ENCODE measurements around the gene CCL7. TPM values are rescaled to one million over a fixed set of nuclear protein-coding genes. Genes with fewer than 3 reads are reported as not detected.

Gene CCL7
- total RNA-seq, 6 experiments from 2014 or later, result not detected

DNA sequence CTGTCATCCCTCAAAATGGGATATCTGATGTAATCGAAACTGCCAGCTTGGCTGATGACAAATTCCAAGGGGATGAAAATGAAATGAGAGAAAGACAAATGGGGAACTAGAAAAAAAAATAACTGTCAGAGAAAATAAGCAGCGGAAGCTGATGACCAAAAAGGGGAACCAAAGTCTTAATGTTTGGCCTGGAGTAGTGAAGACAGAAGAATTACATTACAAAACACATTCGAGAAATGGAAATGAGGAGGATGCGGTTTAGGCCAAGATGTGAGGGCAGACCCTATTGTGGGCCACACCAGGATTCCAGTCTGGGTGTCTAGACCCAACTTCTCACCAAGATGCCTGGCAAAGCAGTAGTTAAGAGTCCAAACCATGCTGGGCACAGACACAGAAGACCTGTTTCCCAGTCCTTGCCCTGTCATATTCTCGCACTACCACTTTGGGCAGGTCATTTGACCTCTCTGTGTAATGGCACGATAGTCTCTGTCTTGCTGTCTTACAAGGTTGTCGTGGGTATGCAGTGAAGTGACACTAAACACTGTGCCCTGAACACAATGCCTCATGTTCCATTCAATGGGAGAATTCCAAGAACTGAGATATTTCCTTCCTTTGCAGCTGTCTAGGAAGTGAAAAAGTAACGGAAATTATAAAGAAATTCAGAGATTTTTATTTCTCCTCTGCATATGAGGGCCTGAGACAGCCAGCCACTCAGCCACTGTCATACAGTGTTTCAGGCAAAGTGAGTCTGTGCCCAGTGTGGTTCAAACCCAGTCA is 27.2 kb upstream of the CCL7 start:
- Mint-ChIP-seq H3K36me3 (ENCODE audit: low read depth) (no peaks in the 10 kb centered on the region), H3K9me3 (no peaks in the 10 kb centered on the region), H3K27ac (no peak overlapping the region), H3K4me3 (no peak overlapping the region), H3K27me3 (ENCODE audit: insufficient read depth) (no peaks in the 10 kb centered on the region), H3K4me1 (ENCODE audit: low read depth) (peaks cover 20% of the 10 kb centered on the region)
- TF ChIP-seq, protein P1, sequence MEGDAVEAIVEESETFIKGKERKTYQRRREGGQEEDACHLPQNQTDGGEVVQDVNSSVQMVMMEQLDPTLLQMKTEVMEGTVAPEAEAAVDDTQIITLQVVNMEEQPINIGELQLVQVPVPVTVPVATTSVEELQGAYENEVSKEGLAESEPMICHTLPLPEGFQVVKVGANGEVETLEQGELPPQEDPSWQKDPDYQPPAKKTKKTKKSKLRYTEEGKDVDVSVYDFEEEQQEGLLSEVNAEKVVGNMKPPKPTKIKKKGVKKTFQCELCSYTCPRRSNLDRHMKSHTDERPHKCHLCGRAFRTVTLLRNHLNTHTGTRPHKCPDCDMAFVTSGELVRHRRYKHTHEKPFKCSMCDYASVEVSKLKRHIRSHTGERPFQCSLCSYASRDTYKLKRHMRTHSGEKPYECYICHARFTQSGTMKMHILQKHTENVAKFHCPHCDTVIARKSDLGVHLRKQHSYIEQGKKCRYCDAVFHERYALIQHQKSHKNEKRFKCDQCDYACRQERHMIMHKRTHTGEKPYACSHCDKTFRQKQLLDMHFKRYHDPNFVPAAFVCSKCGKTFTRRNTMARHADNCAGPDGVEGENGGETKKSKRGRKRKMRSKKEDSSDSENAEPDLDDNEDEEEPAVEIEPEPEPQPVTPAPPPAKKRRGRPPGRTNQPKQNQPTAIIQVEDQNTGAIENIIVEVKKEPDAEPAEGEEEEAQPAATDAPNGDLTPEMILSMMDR (IDR thresholded peaks at IDR 0.05), result no peak
- DNase-seq, result no peak

DNA sequence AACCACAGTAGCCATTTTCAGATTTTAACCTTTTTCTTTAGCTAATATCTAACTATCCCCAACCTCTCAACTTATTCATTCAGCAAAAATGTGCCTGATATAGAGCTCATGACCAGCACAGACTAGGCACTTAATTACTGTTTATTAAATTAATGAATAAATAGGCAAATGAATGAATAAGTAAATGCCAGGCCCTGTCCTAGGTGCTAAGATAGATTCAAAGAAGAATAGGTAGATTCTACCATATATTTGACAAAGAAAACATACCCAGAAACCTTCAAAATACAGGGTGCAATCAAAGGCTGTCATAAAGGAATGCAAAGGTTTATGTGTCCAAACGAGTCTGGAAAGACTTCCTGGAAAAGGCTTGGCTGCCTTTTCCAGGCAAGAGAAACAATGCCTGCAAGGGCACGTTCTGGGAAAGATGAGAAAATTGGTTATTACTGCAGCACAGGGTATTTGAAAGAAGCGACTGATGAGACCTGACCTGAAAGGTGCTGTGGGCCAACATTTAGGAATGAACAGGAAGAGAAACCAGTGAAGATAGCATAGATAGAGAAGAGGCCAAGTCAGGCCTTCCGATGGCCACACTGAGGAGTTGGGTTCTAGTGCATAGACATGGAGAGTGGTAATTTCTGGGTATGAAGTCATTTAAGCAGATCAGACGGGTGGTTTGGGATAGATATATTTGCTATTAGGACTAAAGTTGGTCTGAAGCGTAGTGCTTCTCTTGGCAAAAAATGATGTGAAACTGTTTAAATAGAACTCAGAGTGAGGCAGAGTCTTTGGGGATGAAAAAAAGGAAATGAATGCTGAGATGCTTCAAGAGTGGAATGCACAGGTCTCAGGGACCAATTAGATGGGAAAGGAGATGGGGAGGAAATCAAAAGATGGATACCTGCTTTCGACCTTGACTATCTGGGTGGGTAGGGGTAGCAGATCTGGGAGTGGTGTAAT is 26.4 kb upstream of the CCL7 start:
- no peaks in the 10 kb centered on the region for H3K9me3 Mint-ChIP-seq
- no peaks in the 10 kb centered on the region for H3K27me3 Mint-ChIP-seq (ENCODE audit: insufficient read depth)
- no peak for DNase-seq
- no peak overlapping the region for H3K4me3 Mint-ChIP-seq
- H3K27ac Mint-ChIP-seq, result no peak overlapping the region
- peaks cover 25% of the 10 kb centered on the region for H3K4me1 Mint-ChIP-seq (ENCODE audit: low read depth)
- TF ChIP-seq, protein P1 (IDR thresholded peaks at IDR 0.05), result no peak
- H3K36me3 Mint-ChIP-seq (ENCODE audit: low read depth), result no peaks in the 10 kb centered on the region

DNA sequence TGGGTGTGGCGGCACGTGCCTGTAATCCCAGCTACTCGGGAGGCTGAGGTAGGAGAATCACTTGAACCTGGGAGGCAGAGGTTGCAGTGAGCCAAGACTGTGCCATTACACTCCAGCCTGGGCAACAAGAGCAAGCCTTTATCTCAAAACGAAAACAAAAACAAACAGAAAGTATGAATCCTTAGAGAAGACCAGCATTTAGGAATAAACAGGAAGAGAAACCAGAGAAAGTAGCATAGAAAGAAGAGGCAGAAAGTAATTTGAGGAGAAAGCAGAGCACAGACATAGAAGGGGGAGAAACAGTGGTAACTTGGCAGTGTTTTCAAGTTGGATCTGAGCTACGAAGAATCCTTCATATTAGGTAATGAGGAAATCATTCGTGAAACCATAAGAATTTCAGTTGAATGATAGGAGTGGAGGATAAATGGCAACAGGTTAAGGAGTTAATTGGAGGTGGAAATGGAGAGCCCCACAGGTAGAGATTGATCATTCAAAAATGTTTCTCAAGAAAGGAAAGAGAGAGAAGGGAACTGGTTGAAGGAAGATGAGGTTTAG is 24.6 kb upstream of the CCL7 start:
- Mint-ChIP-seq H3K36me3 (ENCODE audit: low read depth) (no peaks in the 10 kb centered on the region), H3K4me3 (no peak overlapping the region), H3K4me1 (ENCODE audit: low read depth) (peaks cover 36% of the 10 kb centered on the region), H3K27ac (no peak overlapping the region), H3K27me3 (ENCODE audit: insufficient read depth) (no peaks in the 10 kb centered on the region), H3K9me3 (no peaks in the 10 kb centered on the region)
- DNase-seq, result no peak
- TF ChIP-seq, protein P1 (IDR thresholded peaks at IDR 0.05), result no peak

DNA sequence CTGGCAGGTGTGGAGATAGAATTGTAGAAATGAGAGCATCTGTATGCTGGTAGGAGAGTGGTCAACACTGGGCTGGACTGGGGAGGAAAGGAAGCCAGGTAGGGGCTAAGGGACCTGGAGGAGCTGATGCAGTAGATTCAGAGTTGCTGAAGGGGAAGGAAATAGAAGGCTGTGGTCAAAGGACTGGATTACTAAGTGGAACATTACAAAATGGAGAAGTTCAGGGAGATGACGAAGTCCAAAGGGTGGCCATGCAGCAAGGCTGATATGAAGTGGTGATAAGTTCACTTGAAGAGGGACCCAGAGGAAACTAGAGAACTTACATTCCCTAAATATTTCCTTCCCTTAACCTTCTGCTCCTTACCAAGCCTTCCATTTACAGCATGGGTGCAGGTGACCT is 23.6 kb upstream of the CCL7 start:
- TF ChIP-seq, protein P1 (IDR thresholded peaks at IDR 0.05), result no peak
- Mint-ChIP-seq H3K27me3 (ENCODE audit: insufficient read depth) (no peaks in the 10 kb centered on the region), H3K4me1 (ENCODE audit: low read depth) (peaks cover 41% of the 10 kb centered on the region), H3K27ac (no peak overlapping the region), H3K36me3 (ENCODE audit: low read depth) (no peaks in the 10 kb centered on the region), H3K9me3 (no peaks in the 10 kb centered on the region), H3K4me3 (no peak overlapping the region)
- DNase-seq, result no peak

DNA sequence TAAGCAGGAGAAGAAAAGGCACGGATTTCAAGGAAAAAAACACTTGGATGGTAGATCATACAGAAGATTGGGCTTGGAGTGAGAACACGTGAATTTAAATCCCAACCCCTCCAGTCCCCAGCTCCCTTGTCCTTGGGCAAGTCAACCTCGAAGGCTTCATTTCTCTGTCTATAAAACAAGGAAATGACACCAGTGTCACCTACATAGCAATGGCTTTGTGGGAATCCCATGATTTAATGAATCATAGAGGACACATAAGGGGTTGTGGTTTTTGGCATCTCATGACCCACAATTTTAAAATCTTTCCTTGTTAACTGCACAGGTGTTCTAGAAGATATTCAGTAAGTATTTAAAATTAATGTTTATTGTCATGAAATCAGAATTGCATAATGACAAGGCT is 23.1 kb upstream of the CCL7 start:
- no peak for DNase-seq
- Mint-ChIP-seq H3K27ac (no peak overlapping the region), H3K36me3 (ENCODE audit: low read depth) (no peaks in the 10 kb centered on the region), H3K9me3 (no peaks in the 10 kb centered on the region), H3K4me1 (ENCODE audit: low read depth) (peaks cover 46% of the 10 kb centered on the region), H3K27me3 (ENCODE audit: insufficient read depth) (no peaks in the 10 kb centered on the region), H3K4me3 (no peak overlapping the region)
- TF ChIP-seq, protein P1 (IDR thresholded peaks at IDR 0.05), result no peak

Measured in HFFc6 (cell line).